Ishikawa (cell line): ENCODE results near the gene SCO1.

Experiments used
- CREB1 ChIP-seq: IDR thresholded peaks from 2 replicates; pipeline ENCODE4 v1.6.1; 2012; ENCODE audit warnings: low read depth
- EP300 ChIP-seq: IDR thresholded peaks from 2 replicates; pipeline ENCODE4 v1.6.1; 2012; ENCODE audit warnings: borderline replicate concordance
- FOXM1 ChIP-seq: IDR thresholded peaks from 2 replicates; pipeline ENCODE4 v1.6.1; 2012; ENCODE audit warnings: low read depth, borderline replicate concordance
- MAX ChIP-seq: IDR thresholded peaks from 2 replicates; pipeline ENCODE4 v1.6.1; 2012
- NFIC ChIP-seq: IDR thresholded peaks from 2 replicates; pipeline ENCODE4 v1.6.1; 2012
- RAD21 ChIP-seq: IDR thresholded peaks from 2 replicates; pipeline ENCODE4 v1.6.1; 2012; ENCODE audit warnings: low read depth
- REST ChIP-seq: IDR thresholded peaks from 2 replicates; pipeline ENCODE4 v1.6.1; 2012; ENCODE audit warnings: low read depth, mild to moderate bottlenecking
- TAF1 ChIP-seq: IDR thresholded peaks from 2 replicates; pipeline ENCODE4 v1.6.1; 2012; ENCODE audit warnings: low read depth, mild to moderate bottlenecking
- YY1 ChIP-seq: IDR thresholded peaks from 2 replicates; pipeline ENCODE4 v1.6.1; 2012; ENCODE audit warnings: low read depth
- ZBTB7A ChIP-seq: IDR thresholded peaks from 2 replicates; pipeline ENCODE4 v1.6.1; 2012; ENCODE audit warnings: low read depth

- TF ChIP-seq RAD21 (no peak), NFIC (no peak), EP300 (no peak), FOXM1 (no peak), ZBTB7A (no peak), CREB1 (no peak), TAF1 (no peak), YY1 (no peak), MAX (no peak), REST (no peak)
These were observed 43.3 kb downstream of the SCO1 start for GRCh38 chr17:10653987-10654386.
